GM18873 (cell line): Measurements from ENCODE around the gene DERA.
"Not testable (repeated sequence)": the region's sequence is repeated elsewhere in the genome, so short reads cannot be mapped to it uniquely, and the experiment has no call there.

Experiments used
- ATAC-seq: cut with Tn5 transposase; IDR thresholded peaks from one replicate; pipeline ENCODE4 v1.9.1; 2021; ENCODE audit warnings: mild to moderate bottlenecking, moderate library complexity, moderate number of reproducible peaks; ENCODE audit not compliant: unreplicated experiment, low FRiP score

DERA gene

GRCh38 chr12:15997910-15998309 lies 86.8 kb downstream of the DERA start:
- ATAC-seq: no peak

- no peak for ATAC-seq
Measured at GRCh38 chr12:16002880-16003279, 91.7 kb downstream of the DERA start.

GRCh38 chr12:16003460-16003859 lies 92.3 kb downstream of the DERA start:
- no peak for ATAC-seq

- no peak for ATAC-seq
Measured at GRCh38 chr12:16006752-16007151, 95.6 kb downstream of the DERA start.

- ATAC-seq: no peak
Measured at GRCh38 chr12:16008421-16008824, 97.3 kb downstream of the DERA start.

GRCh38 chr12:16012117-16012516 lies 101.0 kb downstream of the DERA start:
- no peak for ATAC-seq

- ATAC-seq: not testable (repeated sequence)
Measured at GRCh38 chr12:16013722-16014121, 102.6 kb downstream of the DERA start.

GRCh38 chr12:16014394-16014793 lies 103.3 kb downstream of the DERA start:
- not testable (repeated sequence) for ATAC-seq

GRCh38 chr12:16016748-16017147 lies 105.6 kb downstream of the DERA start:
- ATAC-seq: no peak

GRCh38 chr12:16018306-16018705 lies 107.2 kb downstream of the DERA start:
- ATAC-seq: no peak

- ATAC-seq: no peak
Measured at GRCh38 chr12:16019136-16019535, 108.0 kb downstream of the DERA start.

GRCh38 chr12:16020031-16020430 lies 108.9 kb downstream of the DERA start:
- no peak for ATAC-seq

- no peak for ATAC-seq
Measured at GRCh38 chr12:16021026-16021425, 109.9 kb downstream of the DERA start.

- no peak for ATAC-seq
Measured at GRCh38 chr12:16021676-16022075, 110.5 kb downstream of the DERA start.

GRCh38 chr12:16027002-16027401 lies 115.9 kb downstream of the DERA start:
- ATAC-seq: no peak

GRCh38 chr12:16030744-16031143 lies 119.6 kb downstream of the DERA start:
- no peak for ATAC-seq

- no peak for ATAC-seq
Measured at GRCh38 chr12:16034136-16034817, 123.1 kb downstream of the DERA start.

GRCh38 chr12:16036073-16036472 lies 124.9 kb downstream of the DERA start:
- ATAC-seq: no peak

- ATAC-seq: no peak
Measured at GRCh38 chr12:16037533-16037932, 126.4 kb downstream of the DERA start.

GRCh38 chr12:16043480-16043879 lies 132.3 kb downstream of the DERA start:
- ATAC-seq: no peak

GRCh38 chr12:16046266-16046665 lies 135.1 kb downstream of the DERA start:
- no peak for ATAC-seq

GRCh38 chr12:16048511-16048910 lies 137.4 kb downstream of the DERA start:
- no peak for ATAC-seq

GRCh38 chr12:16056910-16057309 lies 145.8 kb downstream of the DERA start:
- no peak for ATAC-seq
